HFFc6 (cell line): ENCODE data around the gene FKBP8. TPM values are rescaled to one million over a fixed set of nuclear protein-coding genes. Genes with fewer than 3 reads are reported as not detected.

Source experiments
- DNase-seq: peaks from one replicate; pipeline ENCODE4 v3.0.0-alpha.2; 2018
- H3K27ac Mint-ChIP-seq: 2 replicates; pipeline ENCODE4 v1.8.0; 2020; ENCODE audit warnings: mild to moderate bottlenecking, mixed read lengths
- H3K27me3 Mint-ChIP-seq: 2 replicates; pipeline ENCODE4 v1.8.0; 2021; ENCODE audit warnings: mild to moderate bottlenecking, moderate library complexity, mixed read lengths; ENCODE audit not compliant: insufficient read depth
- H3K36me3 Mint-ChIP-seq: 2 replicates; pipeline ENCODE4 v1.8.0; 2021; ENCODE audit warnings: low read depth, mixed read lengths
- H3K4me1 Mint-ChIP-seq: 2 replicates; pipeline ENCODE4 v1.8.0; 2020; ENCODE audit warnings: low read depth, mixed read lengths
- H3K4me3 Mint-ChIP-seq: 2 replicates; pipeline ENCODE4 v1.8.0; 2020; ENCODE audit warnings: mild to moderate bottlenecking, moderate library complexity, mixed read lengths
- H3K9me3 Mint-ChIP-seq: 2 replicates; pipeline ENCODE4 v1.8.0; 2020; ENCODE audit warnings: mild to moderate bottlenecking, mixed read lengths
- CTCF ChIP-seq: fragments of 200-600 bp; sonication (generic); IDR thresholded peaks from 2 replicates; pipeline ENCODE4 v1.5.0; 2021; ENCODE audit warnings: antibody characterized with exemption, mild to moderate bottlenecking
- total RNA-seq, 6 experiments: library from RNA; stranded (reverse); fragmentation: NEBNext Ultra II Directional; extraction: Animal tissue kit (Norgen Biotek cat#: 25700); gene quantifications; 2 replicates in 1 of 6; 3 replicates in 5 of 6; pipeline ENCODE4 v1.2.3, GENCODE V29; 2021

FKBP8 gene
- total RNA-seq, 6 experiments from 2014 or later, result 229 to 284 (median 241) TPM

GRCh38 chr19:18513868-18514267 is 29.5 kb downstream of the FKBP8 start:
- H3K4me3 Mint-ChIP-seq, result peak overlapping the region; percentile 64; the same call in 1 of the 2 replicates
- no peaks in the 10 kb centered on the region; the same call in 1 of the 2 replicates for H3K27me3 Mint-ChIP-seq
- TF ChIP-seq CTCF, result no peak
- H3K4me1 Mint-ChIP-seq, result peaks cover 44% of the 10 kb centered on the region
- peak; percentile 36 for DNase-seq
- H3K9me3 Mint-ChIP-seq, result no peaks in the 10 kb centered on the region
- peak overlapping the region; percentile 85 for H3K27ac Mint-ChIP-seq
- no peaks in the 10 kb centered on the region for H3K36me3 Mint-ChIP-seq

- Mint-ChIP-seq H3K27ac (no peak overlapping the region), H3K4me3 (no peak overlapping the region), H3K36me3 (no peaks in the 10 kb centered on the region), H3K9me3 (no peaks in the 10 kb centered on the region), H3K27me3 (peaks cover under 1% of the 10 kb centered on the region), H3K4me1 (peaks cover 47% of the 10 kb centered on the region)
- TF ChIP-seq CTCF, result no peak
- no peak for DNase-seq
These were observed 33.2 kb downstream of the FKBP8 start for GRCh38 chr19:18510216-18510615.

GRCh38 chr19:18508585-18508984 is 34.8 kb downstream of the FKBP8 start:
- Mint-ChIP-seq H3K27me3 (peaks cover 1% of the 10 kb centered on the region), H3K27ac (no peak overlapping the region), H3K36me3 (no peaks in the 10 kb centered on the region), H3K9me3 (no peaks in the 10 kb centered on the region), H3K4me1 (peaks cover 42% of the 10 kb centered on the region), H3K4me3 (no peak overlapping the region)
- TF ChIP-seq CTCF, result no peak
- DNase-seq, result no peak

- Mint-ChIP-seq H3K36me3 (no peaks in the 10 kb centered on the region), H3K4me3 (peak overlapping the region; percentile 22), H3K4me1 (peaks cover 40% of the 10 kb centered on the region), H3K27ac (peak overlapping the region; percentile 46), H3K27me3 (peaks cover 1% of the 10 kb centered on the region), H3K9me3 (no peaks in the 10 kb centered on the region)
- no peak for DNase-seq
- TF ChIP-seq CTCF, result no peak
These were observed 35.5 kb downstream of the FKBP8 start for GRCh38 chr19:18507727-18508440.

- peaks cover 45% of the 10 kb centered on the region for H3K4me1 Mint-ChIP-seq
- no peak for TF ChIP-seq CTCF
- no peaks in the 10 kb centered on the region for H3K9me3 Mint-ChIP-seq
- peak overlapping the region; percentile 22 for H3K4me3 Mint-ChIP-seq
- no peaks in the 10 kb centered on the region for H3K36me3 Mint-ChIP-seq
- no peak for DNase-seq
- H3K27me3 Mint-ChIP-seq, result peaks cover 1% of the 10 kb centered on the region
- H3K27ac Mint-ChIP-seq, result peak overlapping the region; percentile 46
These were observed 36.2 kb downstream of the FKBP8 start for GRCh38 chr19:18507021-18507726.
